ENCODE measurements around the gene MRPS18B.

DNA sequence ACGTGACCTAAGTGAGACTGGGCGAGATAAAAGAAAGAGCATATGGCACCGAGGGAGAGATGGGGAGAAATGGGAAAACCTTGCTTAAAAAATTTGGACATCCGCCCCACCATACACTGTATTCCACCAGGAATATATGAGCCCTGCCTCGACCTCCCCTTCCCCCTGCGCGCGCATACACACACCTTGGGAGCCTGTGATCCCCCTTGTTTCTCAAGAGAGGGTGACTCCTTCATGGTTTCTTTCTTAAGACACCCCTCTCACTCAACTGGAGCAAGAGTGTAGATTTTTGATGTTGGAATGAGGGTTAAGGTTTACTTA is 45.9 kb upstream of the MRPS18B start:
- no peak for TF ChIP-seq POLR2A (IDR thresholded peaks at IDR 0.05)
- TF ChIP-seq, protein P1, sequence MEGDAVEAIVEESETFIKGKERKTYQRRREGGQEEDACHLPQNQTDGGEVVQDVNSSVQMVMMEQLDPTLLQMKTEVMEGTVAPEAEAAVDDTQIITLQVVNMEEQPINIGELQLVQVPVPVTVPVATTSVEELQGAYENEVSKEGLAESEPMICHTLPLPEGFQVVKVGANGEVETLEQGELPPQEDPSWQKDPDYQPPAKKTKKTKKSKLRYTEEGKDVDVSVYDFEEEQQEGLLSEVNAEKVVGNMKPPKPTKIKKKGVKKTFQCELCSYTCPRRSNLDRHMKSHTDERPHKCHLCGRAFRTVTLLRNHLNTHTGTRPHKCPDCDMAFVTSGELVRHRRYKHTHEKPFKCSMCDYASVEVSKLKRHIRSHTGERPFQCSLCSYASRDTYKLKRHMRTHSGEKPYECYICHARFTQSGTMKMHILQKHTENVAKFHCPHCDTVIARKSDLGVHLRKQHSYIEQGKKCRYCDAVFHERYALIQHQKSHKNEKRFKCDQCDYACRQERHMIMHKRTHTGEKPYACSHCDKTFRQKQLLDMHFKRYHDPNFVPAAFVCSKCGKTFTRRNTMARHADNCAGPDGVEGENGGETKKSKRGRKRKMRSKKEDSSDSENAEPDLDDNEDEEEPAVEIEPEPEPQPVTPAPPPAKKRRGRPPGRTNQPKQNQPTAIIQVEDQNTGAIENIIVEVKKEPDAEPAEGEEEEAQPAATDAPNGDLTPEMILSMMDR (IDR thresholded peaks at IDR 0.05) = no peak

All from suprapubic skin (tissue), 3 donors.